Measurements from ENCODE around the gene GGNBP2.

GRCh38 chr17:36532435-36532975, 12.2 kb upstream of the GGNBP2 start:
- TF ChIP-seq, protein P1, sequence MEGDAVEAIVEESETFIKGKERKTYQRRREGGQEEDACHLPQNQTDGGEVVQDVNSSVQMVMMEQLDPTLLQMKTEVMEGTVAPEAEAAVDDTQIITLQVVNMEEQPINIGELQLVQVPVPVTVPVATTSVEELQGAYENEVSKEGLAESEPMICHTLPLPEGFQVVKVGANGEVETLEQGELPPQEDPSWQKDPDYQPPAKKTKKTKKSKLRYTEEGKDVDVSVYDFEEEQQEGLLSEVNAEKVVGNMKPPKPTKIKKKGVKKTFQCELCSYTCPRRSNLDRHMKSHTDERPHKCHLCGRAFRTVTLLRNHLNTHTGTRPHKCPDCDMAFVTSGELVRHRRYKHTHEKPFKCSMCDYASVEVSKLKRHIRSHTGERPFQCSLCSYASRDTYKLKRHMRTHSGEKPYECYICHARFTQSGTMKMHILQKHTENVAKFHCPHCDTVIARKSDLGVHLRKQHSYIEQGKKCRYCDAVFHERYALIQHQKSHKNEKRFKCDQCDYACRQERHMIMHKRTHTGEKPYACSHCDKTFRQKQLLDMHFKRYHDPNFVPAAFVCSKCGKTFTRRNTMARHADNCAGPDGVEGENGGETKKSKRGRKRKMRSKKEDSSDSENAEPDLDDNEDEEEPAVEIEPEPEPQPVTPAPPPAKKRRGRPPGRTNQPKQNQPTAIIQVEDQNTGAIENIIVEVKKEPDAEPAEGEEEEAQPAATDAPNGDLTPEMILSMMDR (IDR thresholded peaks at IDR 0.05; ENCODE audit: low read depth, low read length) = no peak
- no peak for TF ChIP-seq EZH2phosphoT487 (IDR thresholded peaks at IDR 0.05; ENCODE audit: low read depth)

Data from OCI-LY3 (cell line).